Stimulated activated CD4-positive, alpha-beta T cell treated with anti-CD3 and anti-CD28 coated beads, TNF-alpha, amount 100 ng/mL, for 48 hours (primary cell): ENCODE results near the gene CCDC120.

ENCODE experiments used
- DNase-seq, 3 donors: peaks; one replicate each; pipeline ENCODE4 v3.0.0-alpha.2; 2020; ENCODE audit warnings: low read depth in 3 of 3

CCDC120 gene, protein sequence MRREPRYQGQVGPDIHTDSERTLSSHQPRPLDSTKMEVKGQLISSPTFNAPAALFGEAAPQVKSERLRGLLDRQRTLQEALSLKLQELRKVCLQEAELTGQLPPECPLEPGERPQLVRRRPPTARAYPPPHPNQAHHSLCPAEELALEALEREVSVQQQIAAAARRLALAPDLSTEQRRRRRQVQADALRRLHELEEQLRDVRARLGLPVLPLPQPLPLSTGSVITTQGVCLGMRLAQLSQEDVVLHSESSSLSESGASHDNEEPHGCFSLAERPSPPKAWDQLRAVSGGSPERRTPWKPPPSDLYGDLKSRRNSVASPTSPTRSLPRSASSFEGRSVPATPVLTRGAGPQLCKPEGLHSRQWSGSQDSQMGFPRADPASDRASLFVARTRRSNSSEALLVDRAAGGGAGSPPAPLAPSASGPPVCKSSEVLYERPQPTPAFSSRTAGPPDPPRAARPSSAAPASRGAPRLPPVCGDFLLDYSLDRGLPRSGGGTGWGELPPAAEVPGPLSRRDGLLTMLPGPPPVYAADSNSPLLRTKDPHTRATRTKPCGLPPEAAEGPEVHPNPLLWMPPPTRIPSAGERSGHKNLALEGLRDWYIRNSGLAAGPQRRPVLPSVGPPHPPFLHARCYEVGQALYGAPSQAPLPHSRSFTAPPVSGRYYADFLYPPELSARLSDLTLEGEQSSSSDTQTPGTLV

DNA sequence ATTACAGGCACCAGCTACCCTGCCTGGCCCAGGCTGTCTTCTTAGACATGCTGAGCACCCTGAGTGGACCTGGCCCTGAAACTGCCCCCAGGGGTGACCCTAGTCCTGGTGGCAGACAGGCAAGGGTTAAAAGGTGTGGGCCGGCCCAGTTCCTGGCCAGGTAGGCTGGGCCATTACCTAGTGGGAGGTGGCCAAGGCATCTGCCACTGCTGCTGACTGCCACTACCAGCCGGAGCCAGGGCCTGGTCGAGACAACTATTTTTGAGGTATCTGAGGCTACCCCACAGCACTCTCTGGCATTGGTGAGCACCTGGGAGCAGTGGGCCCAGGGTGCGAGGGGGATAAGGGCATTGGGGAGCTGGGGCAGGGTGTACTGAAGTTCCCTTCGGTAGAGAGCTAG is at the start of gene CCDC120:
Gene CCDC120, plus strand, starts transcription at position 206 of the 400 bp plus-strand sequence. CDS start 3,043 bp downstream, outside the sequence.
- no peak for DNase-seq

DNA sequence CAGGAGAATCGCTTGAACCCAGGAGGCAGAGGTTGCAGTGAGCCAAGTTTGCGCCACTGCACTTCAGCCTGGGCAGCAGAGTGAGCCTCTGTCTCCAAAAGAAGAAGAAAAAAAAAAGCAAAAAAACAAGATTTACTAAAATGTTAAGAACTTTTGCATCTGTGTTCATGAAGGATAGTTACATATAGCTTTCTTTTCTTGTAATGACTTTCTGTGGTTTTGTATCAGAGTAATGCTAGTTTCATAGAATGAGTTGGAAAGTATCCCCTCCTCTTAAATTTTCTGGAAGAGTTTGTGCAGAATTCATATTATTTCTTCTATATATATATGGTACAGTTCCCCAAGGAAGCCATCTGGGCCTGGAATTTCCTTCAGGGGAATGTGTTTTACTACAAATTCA is 39.7 kb upstream of the CCDC120 start:
- DNase-seq, result no peak

DNA sequence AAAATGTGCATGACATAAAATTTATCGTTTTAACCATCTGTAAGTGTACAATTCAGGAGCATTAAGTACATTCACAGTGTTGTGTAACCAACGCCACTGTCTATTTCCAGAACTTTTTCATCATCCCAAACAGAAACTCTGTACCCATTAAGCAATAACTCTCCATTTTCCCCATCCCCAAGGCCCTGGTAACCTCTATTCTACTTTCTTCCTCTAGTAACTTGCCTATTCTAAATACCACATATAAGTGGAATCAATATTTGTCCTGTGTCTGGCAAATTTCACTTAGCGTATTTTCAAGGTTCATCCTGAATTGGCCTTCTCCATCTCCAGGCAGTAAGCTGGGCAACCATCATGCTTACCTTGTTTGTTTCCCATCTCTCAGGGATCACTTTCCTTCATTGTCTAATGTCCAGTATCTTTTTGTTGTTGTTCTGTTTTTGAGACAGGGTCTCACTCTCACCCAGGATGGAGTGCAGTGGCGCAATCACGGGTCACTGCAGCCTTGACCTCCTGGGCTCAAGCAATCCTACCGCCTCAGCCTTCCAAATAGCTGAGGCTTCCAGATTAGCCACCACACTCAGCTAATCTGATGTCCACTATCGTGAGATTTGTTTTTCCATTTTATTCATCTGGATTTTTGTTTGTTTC is 39.1 kb upstream of the CCDC120 start:
- DNase-seq, result no peak

DNA sequence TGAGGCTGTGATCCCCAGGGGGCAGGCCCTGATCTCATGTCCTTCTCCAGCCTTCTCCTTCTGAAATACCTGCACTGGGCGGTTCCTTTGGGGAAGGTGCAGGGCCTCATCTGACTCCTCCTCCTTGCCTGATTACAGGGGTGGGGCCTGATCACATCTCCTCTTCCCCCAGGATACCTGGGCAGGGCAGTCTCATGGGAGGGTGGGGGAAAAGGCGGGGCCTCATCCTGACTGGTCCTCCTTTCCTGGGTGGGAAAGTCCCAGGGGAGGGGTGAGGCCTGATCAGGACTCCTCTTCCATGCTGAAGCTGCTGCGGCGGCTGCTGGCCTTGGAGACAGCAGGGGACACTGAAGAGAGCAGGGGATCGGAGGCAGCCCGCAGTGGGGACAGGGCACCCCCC is 28.9 kb upstream of the CCDC120 start:
- no peak for DNase-seq

DNA sequence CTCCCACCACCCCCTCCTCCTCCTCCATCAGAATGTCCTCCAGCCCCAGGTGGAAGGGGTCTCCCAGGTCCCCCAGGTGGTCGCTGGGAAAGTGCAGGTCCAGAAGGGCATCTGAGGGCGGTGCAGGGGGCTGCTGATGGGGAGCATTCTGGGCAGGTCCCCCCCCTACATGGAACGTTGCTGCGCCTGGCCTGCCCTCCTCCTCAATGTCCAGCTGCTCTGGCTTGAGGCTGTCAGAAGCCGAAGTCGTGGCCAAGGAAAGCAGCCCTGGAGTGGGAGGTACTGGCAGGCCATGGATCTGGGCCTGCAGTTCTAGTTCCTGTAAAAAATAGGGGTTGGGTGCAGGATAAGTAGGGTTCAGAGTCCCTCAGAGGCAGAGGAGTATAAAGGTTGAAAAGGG is 28.5 kb upstream of the CCDC120 start:
- DNase-seq, result no peak

DNA sequence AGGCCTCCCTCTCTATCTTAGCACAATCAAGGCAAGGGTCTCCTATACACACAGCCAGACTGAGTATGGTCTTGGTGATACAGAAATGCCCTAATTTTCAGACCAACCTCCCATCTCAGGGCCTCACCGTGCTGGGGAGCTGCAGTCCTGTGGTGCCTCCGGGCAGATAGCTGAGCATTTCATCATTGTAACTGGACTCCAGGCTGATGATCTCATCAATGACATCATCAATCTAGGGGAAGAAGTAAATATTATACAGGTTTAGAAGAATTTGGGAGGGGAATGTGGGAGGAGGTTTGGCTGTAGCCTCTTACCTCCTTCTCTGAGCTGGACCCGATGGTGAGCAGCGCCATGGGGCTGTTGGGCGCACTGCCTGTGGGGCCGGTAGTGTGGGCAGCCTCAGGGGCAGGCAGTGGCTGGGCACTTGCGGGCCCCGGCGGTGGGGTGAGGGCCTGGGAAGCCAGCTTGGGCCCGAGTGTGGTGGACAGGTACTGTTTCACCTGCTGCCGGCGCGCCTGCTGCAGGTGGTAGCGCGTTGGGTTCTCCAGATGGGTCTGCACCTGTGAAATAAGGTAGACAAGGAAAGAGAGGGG is 20.8 kb upstream of the CCDC120 start:
- DNase-seq, result no peak

DNA sequence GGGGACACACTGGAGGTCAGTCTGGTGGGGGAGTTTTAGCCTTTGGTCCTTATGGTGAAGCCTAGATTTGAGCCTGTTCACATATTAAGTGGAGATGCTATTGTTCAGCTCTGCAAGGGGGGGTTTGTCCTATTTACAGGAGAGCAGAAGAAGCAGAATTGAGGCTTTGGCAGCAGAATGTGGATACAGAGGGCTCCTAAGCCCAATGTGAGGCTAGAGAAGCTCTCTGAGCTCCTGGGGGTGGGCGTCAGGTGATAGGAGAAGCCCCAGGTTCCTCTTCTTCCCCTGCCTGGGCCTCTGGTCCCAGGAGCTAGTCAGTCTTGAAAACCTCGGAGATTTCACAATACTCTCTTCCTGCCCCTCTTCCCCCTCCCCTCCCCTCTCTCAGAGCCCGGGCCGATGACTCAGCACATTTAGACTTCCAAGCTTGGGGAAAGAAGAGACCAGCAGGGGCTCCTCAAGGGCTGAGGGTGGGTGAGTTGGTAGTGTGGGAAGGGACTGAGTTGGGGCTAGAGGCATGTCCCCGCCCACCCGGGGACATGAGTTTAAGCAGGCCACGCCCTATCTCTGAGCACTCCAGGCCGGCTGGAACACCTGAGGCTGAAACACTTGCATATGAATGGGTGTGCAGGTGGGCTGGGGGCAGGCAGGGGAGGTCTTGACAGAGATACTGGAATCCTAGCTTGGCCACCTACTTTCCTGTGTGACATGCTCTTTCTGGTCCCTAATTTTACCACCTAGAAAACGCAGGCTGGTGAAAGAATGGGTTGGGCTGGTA is 19.0 kb upstream of the CCDC120 start:
- DNase-seq, result peak; percentile 10 to 24 (median 14)

DNA sequence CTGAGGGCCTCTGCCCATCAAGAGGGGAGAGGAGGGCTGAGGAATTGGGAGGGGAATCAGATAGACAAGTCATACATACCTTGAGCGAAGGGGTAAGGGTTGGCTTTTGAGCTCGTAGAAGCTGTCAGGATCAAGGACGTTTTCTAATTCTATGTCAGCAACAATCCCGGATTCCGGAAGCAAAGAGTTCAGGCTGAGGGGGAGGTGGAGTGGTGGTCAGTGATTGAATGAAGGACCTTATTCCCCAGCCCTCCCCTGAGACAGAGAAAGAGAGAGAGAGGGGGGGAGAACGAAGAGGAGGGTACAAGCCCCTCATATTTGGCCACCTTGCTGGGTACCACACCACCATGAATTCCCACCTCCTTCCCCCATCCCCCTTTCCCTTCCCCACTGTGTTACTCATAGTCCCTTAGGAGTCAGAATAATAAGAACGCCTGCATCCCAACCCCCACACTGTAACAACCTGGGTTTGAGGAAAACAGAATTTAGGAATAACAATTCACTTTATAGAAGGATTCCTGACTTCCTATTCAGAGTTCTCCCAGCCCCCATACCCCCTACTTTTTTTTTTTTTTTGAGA is 18.3 kb upstream of the CCDC120 start:
- no peak for DNase-seq

DNA sequence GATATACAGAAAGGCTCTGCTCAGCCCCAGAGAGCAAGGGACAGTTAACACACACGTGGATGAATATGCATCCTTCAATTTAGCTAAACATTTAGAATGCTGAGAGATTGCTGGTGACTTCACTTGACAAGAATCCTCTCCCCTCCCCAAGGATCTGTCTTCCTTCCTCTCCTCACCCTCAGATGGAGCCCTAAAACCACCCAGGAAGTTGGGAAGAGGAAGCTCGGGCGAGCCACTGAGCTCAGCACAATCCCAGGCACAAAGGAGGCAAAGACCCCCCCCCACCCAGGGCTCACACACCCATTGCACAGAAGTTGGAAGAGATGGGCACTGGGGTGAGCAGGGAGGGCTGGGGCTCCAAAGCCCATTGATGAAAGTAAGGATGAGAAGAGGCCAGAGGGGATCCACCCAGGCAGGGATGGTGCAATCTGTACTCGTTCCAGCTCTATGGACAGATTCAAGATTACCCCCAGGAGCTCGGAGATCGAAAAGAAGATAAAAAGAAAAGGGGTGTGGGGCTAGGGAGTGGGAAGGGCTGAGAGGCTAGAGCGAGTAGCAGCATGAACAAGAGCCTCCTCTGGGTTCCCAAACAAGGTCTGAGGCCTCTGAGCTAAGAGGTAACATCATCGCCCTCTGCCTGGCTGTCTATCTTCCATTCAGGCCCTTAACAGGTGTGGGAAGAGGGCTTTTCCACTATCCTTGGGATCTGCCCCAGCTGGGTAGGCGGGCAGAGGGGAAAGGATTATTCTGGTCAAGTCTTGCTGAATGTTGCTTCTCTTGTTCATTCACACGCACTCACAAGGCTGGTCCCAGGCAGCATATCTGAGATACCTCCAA is 16.8 kb upstream of the CCDC120 start:
- DNase-seq, result no peak

DNA sequence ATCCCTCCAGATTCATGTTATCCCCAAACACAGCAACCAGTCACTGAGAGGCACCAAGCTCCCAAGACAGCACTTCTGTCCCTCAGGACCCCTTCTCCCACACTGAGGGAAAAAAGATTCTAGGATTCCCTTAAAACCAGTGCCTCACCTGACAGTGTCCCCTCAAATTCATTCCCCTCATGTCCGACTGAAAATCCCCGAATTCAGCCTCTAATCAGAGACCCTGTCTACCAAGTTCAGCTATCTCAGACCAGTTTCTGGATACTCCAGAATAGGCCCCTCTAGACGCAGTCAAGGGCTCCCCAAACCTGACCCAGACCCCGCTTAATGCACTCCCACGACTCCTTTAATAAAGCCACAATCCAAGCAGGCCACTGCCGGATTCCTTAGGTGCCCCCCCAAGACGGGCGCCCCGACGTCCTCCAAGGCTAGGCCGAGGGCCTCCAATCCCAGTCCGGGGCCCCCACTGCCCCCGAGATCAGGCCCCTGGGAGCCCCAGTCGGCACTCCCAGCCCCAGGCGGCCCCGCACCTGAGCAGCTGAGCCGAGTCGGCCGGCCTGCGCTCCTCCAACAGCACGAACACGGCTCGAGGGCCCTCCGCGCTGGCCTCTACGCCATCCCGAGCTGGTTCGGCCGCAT is 16.1 kb upstream of the CCDC120 start:
- DNase-seq, result no peak

DNA sequence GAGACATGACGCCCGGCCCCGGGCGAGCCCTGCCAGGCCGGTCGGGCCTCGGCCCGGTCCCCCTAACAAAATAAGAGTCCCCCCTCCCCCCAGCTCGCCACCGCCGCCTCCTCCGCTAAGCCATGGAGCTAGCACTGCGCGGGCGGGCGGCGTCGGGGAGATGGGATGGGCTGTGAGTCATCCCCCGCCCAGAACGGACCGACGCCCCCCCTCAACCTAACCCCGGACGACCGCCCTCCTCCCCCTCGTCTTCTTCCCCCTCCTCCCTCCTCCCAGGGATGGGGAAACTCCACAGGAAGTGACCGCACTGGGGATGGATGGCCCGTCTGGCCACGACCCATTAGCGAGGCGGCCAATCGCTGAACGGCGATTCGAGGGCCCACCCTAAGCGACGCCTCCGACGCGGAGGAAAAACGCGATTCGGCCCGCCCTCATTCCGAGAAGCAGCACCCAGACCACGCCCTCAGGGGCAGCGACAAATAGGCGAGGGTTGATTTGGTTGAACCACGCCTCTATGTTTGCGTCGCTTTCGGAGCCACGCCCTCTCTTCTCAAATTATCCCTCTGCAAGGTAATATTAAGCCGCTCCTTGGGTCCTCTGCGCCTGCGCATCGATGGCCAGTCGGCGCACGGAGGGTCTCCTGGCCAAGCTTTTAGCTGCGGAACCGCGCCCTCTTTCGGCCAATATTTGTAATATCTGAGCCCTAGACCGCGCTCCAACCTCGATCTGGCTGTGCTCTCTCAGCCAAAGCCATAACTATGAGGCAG is 15.4 kb upstream of the CCDC120 start, which contains the start of gene TFE3:
Gene TFE3, minus strand, starts transcription at position 138 of the 767 bp plus-strand sequence. Its CDS starts 131 bp downstream, at position 7.
- DNase-seq, result peak; percentile 87 to 94 (median 91)

DNA sequence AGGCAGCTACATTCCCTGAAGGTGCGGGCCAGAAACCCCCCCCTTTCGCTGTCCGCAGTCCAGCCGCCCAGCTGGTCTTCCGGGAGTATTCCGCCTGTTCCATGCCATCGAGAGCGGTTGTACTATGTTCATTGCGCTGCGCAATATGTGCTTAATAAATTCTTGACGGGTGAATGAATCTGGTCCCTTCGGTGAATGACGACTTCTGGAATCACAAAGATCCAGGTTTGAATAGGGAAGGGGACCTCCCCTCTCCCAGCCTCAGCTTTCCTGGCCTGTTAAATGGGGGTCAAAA is 14.9 kb upstream of the CCDC120 start:
- no peak for DNase-seq

DNA sequence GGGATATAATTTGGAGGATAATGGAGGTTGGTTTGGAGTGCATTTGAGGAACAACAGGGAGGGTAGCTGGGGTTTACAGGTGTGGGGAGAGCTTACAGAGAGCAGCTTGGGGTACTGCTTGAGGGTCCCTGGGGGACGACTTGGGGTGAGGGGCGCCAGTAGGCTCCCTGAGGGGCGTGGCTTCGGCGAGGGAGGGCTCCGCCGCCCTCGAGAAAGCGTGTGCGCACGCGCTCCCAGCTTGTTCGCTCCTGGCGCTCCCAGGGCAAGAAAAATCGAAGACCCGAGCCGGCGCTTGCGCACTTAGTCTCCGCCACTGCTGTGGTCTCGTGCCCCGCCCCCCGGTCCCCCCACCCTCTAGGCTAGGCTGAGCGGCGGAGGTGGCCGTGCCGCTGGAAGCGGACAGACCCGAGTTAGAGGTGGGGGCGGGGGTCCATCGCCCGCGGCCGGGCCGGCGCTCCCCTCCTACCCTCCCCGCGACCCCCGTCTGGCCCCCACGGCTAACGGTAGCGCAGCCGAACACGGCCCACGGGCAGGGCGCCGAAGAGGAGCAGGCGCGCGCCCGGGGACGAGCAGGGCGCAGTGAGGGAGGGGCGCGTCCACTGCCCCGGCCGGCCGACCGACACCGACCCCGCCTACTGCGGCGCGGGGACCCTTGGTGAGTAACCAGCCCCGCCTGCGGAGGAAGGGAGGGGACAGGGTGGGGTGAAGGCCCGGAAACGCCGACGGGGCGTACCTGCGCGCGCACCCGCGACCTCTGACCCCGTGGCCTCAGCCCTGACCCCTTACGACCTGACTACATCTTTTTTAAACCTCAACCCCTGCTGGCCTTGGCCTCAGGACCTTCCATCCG is 5.4 kb upstream of the CCDC120 start:
- peak; percentile 32 to 52 (median 44) for DNase-seq

DNA sequence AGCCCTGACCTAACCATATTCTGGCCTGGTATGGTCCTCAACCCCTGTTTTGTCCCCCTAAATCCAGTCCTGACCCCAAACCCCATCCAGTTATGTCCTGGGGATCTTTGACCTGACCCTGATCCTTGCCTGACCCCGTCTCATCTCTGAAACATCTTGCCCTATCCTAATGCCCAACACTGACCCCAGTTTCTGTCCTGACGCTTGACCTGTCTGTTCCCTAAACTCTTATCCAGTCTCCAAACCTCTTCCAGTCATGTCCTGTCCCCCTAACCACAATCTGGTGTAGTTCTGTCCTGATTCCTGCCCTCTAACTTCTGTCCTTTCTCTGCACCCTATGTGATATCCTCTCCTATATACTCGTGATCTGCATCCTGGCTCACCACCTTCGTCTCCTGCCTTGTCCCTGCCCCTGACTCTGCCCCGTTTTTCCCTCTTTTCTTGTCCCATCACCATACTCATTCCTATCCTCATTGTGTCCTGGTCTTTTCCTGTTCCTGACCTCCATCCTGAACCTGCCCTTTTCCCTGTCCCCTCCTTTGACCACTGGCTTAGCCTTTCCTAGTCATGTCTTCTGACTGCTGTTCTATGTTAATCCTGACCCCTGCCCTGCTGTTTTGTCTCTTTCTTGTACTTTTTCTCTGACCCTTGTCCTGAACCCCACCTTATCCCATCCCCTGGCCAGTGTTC is 4.6 kb upstream of the CCDC120 start:
- DNase-seq, result no peak

DNA sequence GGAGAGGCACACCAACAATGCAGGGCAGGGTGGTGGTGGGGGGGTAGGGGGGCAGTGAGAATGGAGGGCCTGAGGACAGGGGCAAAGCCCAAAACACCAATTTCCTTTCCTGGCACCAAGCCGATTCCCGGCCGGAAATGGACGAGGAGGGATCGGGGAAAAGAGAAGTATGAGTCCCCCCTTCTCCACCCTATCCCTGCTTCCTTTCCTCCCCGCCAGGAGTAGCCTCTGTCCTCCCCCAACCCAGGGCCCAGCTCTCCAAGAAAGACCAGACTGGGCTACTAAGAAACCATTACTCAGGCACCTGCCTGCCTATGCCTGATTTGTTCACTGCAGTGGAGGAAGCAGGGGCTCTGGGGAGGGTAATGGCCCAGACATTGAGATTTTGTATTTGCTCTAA is 402 bp downstream of the CCDC120 start:
- no peak for DNase-seq

DNA sequence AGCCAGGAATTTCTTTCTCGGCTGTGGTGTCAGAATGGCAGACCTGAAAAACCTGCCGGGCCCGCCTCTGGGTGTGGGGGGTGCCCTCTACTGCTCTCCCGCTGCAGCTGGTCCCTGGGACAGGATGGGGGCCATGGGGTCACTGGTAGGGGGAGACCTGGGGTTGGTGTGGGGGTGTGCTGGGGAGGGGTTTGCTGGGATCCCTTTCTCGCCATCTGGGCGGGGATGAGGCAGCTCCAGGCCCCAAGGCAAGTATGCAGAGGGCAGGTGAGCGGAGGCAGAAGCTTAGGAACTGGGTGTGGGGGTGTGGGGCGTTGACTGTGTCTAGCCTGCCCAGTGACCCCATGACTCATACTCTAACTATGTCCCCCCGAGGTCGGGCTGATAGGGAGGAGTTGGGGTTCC is 884 bp downstream of the CCDC120 start:
- DNase-seq, result no peak

DNA sequence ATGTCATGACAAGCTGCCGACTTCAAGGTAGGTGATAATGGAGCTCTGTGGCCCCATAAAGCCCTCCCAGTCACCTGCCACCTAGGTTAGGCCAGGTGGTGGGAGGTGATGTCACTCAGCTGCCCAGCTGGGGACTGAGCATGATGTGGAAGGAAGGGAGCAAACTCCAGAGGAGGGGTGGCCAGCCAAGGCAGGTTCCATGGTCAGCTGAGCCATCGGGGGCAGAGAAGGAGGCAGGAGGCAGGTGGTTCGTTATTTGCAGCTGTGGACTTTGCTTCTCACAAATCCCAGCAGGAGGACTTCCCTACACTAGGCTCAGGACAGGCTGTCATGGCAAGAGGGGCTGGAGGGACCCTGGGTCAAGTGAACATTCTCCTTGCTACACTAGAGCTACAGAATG is 2.1 kb downstream of the CCDC120 start:
- DNase-seq, result no peak

DNA sequence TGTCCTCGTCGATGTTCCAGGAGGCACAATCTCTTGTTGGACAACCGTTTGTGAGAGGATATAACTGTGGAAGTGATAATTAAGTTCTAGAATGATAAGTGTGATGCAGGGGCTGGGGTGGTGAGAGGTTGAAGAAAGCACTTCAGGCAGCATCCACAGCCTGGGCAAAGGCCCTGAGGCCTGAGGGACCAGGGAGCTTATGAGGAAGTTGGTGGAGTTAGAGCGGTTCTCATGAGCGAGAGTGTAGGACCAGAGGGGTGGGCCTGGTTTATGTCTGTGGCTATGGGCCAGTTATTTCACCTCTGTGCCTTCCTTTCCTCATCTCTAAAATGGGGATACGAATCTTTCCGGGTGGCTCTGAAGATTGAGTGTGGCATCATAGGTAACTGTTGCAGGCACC is 2.7 kb downstream of the CCDC120 start:
- no peak for DNase-seq
